Psoas muscle (tissue), 8 donors: ENCODE results near the gene COL9A2. TPM values are rescaled to one million over a fixed set of nuclear protein-coding genes. Genes with fewer than 3 reads are reported as not detected.
A peak's percentile ranks its signal among the peaks of the same experiment; 100 is the strongest.

ENCODE experiments used
- ATAC-seq, 4 donors: fragments of 200-7000 bp; cut with Tn5 transposase; one replicate each; pipeline ENCODE4 v1.9.1; 2020; ENCODE audit warnings: moderate library complexity in 3 of 4, mild to moderate bottlenecking in 2 of 4
- DNase-seq, 2 donors: peaks; one replicate each; pipeline ENCODE4 v3.0.0-alpha.2; 2020
- H3K27ac ChIP-seq: fragments of 200-600 bp; one replicate; pipeline ENCODE4 v1.8.0; 2022
- H3K27me3 ChIP-seq, 3 donors: fragments of 200-600 bp in 1 of 3; one replicate each; pipeline versions ENCODE4 v1.6.1 to v1.8.0; 2013 to 2022; ENCODE audit warnings: low read length in 2 of 3, mild to moderate bottlenecking in 2 of 3, moderate library complexity in 1 of 3; ENCODE audit not compliant: insufficient read depth in 3 of 3
- H3K36me3 ChIP-seq, 2 donors: fragments of 200-600 bp in 1 of 2; one replicate each; pipeline versions ENCODE4 v1.6.1 to v1.8.0; 2013 to 2022; ENCODE audit warnings: low read depth in 1 of 2, mild to moderate bottlenecking in 1 of 2, moderate library complexity in 1 of 2; ENCODE audit not compliant: insufficient read depth in 1 of 2
- H3K4me1 ChIP-seq: fragments of 200-600 bp; one replicate; pipeline ENCODE4 v1.8.0; 2022
- H3K4me3 ChIP-seq: fragments of 200-600 bp; one replicate; pipeline ENCODE4 v1.8.0; 2022; ENCODE audit warnings: mild to moderate bottlenecking
- H3K9me3 ChIP-seq: fragments of 200-600 bp; one replicate; pipeline ENCODE4 v1.8.0; 2022
- WGBS, 3 donors: extraction: QIAGEN DNeasy Blood & Tissue Kit; methylation state at CpG; one replicate each; pipeline versions ENCODE4 v1.1.6 to v1.1.7; 2013; 5-methylcytosine and 5-hydroxymethylcytosine counted together
- intact Hi-C, 2 donors: fragments of 100-400 bp; cut with DNase I; formaldehyde crosslinking; loops; one replicate each; pipeline versions ENCODE4 v1.11.0 to v1.14.2; 2022
- polyA plus RNA-seq, 3 donors: library from polyadenylated mRNA; stranded (reverse); fragments of 200-250 nt; gene quantifications; one replicate each; pipeline ENCODE4 v1.2.3, GENCODE V29; 2013
- total RNA-seq, 4 donors: library from RNA; stranded (reverse); fragmentation: NEBNext Ultra II Directional in 2 of 4; extraction: Animal tissue kit (Norgen Biotek cat#: 25700) in 2 of 4; gene quantifications; one replicate each; pipeline versions ENCODE4 v1.2.1 to v1.2.4, GENCODE V29; 2021 to 2023
- TF ChIP-seq, protein P1 (sequence below): fragments of 200-600 bp; IDR thresholded peaks from one replicate; pipeline ENCODE4 v1.8.0; 2022; ENCODE audit warnings: antibody characterized with exemption
- donor health status: healthy with polysubstance abuse.
- donor health status: DM: no; HTN: no; CAD: no; lungs with moderate emphysema.
- donor health status: Bipolar disorder and iron deficiency.
- donor health status: healthy.
- donor health status: DM: yes; HTN: yes; CAD: no.
- donor health status: DM: no; HTN: no; CAD: no.
- donor health status: DM: no; HTN: no; CAD: no.
- donor health status: DM: yes; HTN: yes; CAD: no.

The COL9A2 gene
- total and polyA plus RNA-seq, 7 donors, result 0.06 to 0.21 (median 0.16) TPM; not detected in 1

DNA sequence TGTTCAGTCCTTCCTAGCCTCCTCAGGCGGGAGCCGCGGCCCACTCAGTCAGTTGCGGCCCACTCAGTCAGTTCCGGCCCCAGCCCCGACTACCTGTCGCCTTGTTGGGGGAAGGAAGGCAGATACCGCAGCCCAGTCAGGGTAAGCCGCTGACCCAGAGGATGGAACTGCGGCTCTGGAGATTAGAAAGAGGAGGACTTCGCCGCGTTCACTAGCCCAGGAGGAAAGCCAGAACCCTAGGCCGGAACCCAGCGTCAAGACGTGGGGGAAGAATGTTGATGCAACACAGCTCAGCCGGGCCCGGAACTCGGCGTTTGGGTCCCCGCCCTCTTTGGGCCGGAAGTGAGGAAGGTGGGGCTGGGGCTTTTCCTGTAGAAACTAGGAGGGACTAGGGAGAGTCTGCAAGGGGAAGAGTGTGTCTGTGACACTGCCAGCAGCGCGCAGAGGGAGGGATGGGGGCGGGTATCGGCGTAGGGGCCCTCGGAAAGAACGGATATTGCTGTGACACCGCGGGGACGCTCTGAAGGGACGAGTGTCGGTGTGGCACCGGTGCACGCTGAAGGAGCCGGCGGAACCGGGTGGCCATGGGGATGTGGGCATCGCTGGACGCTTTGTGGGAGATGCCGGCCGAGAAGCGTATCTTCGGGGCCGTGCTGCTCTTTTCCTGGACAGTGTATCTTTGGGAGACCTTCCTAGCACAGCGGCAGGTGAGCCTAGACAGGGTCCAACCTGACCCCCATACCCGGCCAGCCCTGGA is 59.2 kb downstream of the COL9A2 start, which contains the start of gene ZMPSTE24:
ZMPSTE24 (plus strand) TSS at position 549 of the 757 bp plus-strand sequence; CDS start at position 585, 36 bp downstream.
- DNase-seq, result peak; percentile 96 to 98
- intact Hi-C loops, result loop anchor here (5.0 to 10.0 kb wide), 3 partner anchors 93 to 213 kb away; partner anchors contain the start of genes RLF (in 2 of the 2) and CAP1 (in 1 of the 2)
- peak within 1 kb of the TSS; percentile 92 for H3K27ac ChIP-seq
- H3K4me3 ChIP-seq, result peak within 1 kb of the TSS; percentile 90
- no peaks in the 10 kb centered on the region for H3K9me3 ChIP-seq
- peaks cover 48% of the 10 kb centered on the region for H3K4me1 ChIP-seq
- TF ChIP-seq, protein P1, sequence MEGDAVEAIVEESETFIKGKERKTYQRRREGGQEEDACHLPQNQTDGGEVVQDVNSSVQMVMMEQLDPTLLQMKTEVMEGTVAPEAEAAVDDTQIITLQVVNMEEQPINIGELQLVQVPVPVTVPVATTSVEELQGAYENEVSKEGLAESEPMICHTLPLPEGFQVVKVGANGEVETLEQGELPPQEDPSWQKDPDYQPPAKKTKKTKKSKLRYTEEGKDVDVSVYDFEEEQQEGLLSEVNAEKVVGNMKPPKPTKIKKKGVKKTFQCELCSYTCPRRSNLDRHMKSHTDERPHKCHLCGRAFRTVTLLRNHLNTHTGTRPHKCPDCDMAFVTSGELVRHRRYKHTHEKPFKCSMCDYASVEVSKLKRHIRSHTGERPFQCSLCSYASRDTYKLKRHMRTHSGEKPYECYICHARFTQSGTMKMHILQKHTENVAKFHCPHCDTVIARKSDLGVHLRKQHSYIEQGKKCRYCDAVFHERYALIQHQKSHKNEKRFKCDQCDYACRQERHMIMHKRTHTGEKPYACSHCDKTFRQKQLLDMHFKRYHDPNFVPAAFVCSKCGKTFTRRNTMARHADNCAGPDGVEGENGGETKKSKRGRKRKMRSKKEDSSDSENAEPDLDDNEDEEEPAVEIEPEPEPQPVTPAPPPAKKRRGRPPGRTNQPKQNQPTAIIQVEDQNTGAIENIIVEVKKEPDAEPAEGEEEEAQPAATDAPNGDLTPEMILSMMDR, result no peak
- H3K36me3 ChIP-seq, result peaks cover 7 to 35% of the 10 kb centered on the region in 2 donors
- ATAC-seq, result peak; percentile 98 to 99 (median 99)
- H3K27me3 ChIP-seq, result no peaks in the 10 kb centered on the region
- 0% methylated on average over 46 to 48 of the region's 48 CpGs for WGBS, 3 donors

DNA sequence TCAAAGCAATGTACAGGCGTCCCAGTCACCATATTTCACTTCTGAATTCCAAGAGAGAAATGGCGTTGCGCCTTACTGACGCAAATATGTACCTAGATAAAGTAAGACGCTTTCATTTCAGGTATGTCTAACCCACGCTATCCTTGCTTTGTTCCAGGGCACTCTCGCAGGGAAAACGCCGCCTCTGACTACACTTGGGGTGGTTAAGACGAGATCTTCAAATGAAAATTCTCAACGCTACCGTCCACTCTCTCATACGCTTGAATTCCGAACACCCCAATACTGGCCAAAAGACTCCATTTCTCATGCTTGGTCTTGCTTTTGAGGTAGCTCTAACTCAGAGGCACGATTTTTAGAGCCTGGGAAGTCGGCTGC is 59.8 kb downstream of the COL9A2 start:
- intact Hi-C loops, result loop anchor here (5.0 to 10.0 kb wide), 3 partner anchors 92 to 212 kb away; partner anchors contain the start of genes RLF (in 2 of the 2) and CAP1 (in 1 of the 2)
- 0 to 1% (median 0%) methylated on average over 16 of the region's 16 CpGs for WGBS, 3 donors
- no peak for DNase-seq

DNA sequence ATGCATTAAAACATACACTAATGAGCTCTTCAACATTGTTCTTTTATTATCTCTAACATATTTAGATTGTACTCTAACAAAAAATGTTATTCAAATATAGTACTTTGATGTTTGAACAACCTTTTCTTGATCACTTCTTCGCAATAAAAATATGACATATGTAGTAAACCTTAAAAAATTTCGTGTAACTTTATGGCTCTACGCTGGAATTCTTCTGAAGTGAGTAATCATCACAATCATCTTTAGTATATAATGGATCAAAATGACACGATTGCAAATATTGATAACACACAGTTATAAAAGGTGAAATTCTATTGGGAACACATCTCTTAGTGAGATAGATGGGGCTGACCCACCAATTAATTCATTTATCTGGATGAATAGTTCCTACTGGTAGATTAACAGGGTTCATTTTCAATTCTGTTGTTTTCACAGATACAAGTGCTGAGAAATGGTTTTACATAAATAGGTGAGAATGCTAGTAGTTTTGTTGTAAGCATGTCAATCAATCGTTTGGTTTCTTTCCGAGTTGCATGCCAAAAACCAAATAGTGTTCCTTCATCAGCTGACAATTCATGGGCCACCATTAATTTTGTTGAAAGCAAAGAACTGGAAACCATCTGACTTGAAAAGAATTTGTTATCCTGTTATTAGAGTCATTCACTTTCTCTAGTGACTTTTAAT is 60.5 kb downstream of the COL9A2 start:
- TF ChIP-seq, protein P1, result no peak
- intact Hi-C loops, result loop anchor here (5.0 to 10.0 kb wide), 3 partner anchors 92 to 212 kb away; partner anchors contain the start of genes RLF (in 2 of the 2) and CAP1 (in 1 of the 2)
- H3K9me3 ChIP-seq, result no peaks in the 10 kb centered on the region
- ATAC-seq (no peak), DNase-seq (no peak)
- 65 to 70% (median 70%) methylated on average over 6 of the region's 6 CpGs for WGBS, 3 donors
- H3K27me3 ChIP-seq, result no peaks in the 10 kb centered on the region
- peak overlapping the region; percentile 90 for H3K4me3 ChIP-seq
- peaks cover 40% of the 10 kb centered on the region for H3K4me1 ChIP-seq
- H3K36me3 ChIP-seq, result peaks cover 7 to 21% of the 10 kb centered on the region in 2 donors
- H3K27ac ChIP-seq, result peak overlapping the region; percentile 92

More for the DNA sequence above, 59.8 kb downstream of the COL9A2 start:
- H3K4me3 ChIP-seq, result peak overlapping the region; percentile 90
- H3K27me3 ChIP-seq, result no peaks in the 10 kb centered on the region
- H3K27ac ChIP-seq, result peak overlapping the region; percentile 92
- ATAC-seq, result peak in 3 of 4 donors; percentile 0 to 20 (median 10)
- H3K4me1 ChIP-seq, result peaks cover 42% of the 10 kb centered on the region
- H3K36me3 ChIP-seq, result peaks cover 7 to 29% of the 10 kb centered on the region in 2 donors
- H3K9me3 ChIP-seq, result no peaks in the 10 kb centered on the region
- TF ChIP-seq, protein P1, result no peak

DNA sequence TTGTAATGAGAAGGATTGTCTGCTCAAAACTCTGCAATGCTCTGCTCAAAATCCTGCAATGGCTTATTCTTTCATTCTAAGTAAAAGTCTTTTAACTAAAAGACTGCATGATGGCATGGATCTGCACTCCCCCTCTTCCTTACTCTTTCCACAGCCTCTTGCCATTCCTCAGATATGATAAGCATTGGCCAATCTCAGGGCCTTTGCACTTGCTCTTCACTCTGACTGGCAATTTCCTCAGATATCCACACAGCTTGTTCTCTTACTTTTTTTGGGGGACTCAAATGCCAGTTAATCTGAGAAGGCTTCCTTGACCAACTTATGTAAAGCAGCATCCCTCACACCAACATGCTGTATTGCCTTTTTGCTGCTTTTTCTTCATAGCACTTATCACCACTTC is 61.9 kb downstream of the COL9A2 start:
- TF ChIP-seq, protein P1, result no peak
- intact Hi-C loops, result loop anchor here (5.0 to 10.0 kb wide), 3 partner anchors 90 to 210 kb away; partner anchors contain the start of genes RLF (in 2 of the 2) and CAP1 (in 1 of the 2)
- Histone ChIP-seq H3K4me3 (no peak overlapping the region), H3K27me3 (no peaks in the 10 kb centered on the region), H3K36me3 (peaks cover 0 to 8% of the 10 kb centered on the region in 2 donors), H3K9me3 (no peaks in the 10 kb centered on the region), H3K27ac (no peak overlapping the region), H3K4me1 (peaks cover 38% of the 10 kb centered on the region)
- ATAC-seq (no peak), DNase-seq (no peak)
